ENCODE measurements around the gene KMT5C. TPM values are rescaled to one million over a fixed set of nuclear protein-coding genes. Genes with fewer than 3 reads are reported as not detected.

The KMT5C gene
- total and polyA plus RNA-seq, 2 experiments from 2014 or later = 2.7 to 8.1 TPM

- no peaks in the 10 kb centered on the region for H3K36me3 ChIP-seq (ENCODE audit: low read depth)
- H3K4me1 ChIP-seq (ENCODE audit: insufficient read depth) = no peaks in the 10 kb centered on the region
- DNase-seq = no peak
- H3K4me3 ChIP-seq = no peak overlapping the region
- TF ChIP-seq EZH2phosphoT487 (IDR thresholded peaks at IDR 0.05; ENCODE audit: insufficient read depth, low read depth) (no peak), EZH2 (IDR thresholded peaks at IDR 0.05; ENCODE audit: insufficient read depth, poor library complexity, severe bottlenecking) (no peak)
- no peak overlapping the region for H3K27ac ChIP-seq
- no peak overlapping the region for H2AFZ ChIP-seq
- H3K4me2 ChIP-seq (ENCODE audit: unreplicated experiment) = no peak overlapping the region
- no peaks in the 10 kb centered on the region for H4K20me1 ChIP-seq (ENCODE audit: insufficient read depth)
- H3K9me2 ChIP-seq (ENCODE audit: insufficient read depth) = no peaks in the 10 kb centered on the region
- no peaks in the 10 kb centered on the region for H3K9me3 ChIP-seq (ENCODE audit: low read depth)
- H3F3A ChIP-seq (ENCODE audit: insufficient read depth) = no peaks in the 10 kb centered on the region
- H3K9ac ChIP-seq = no peak overlapping the region
- in situ Hi-C loops (cut with MboI) = no loop called here
- 61 to 63% methylated on average over 14 of the region's 14 CpGs for WGBS, 2 experiments (ENCODE audit: low coverage in 1 of 2, low lambda C conversion rate in 2 of 2, missing lambda C conversion rate in 2 of 2)
- no peaks in the 10 kb centered on the region for H3K27me3 ChIP-seq (replicated peaks; ENCODE audit: insufficient read depth)
- no peaks in the 10 kb centered on the region for H3K79me2 ChIP-seq (ENCODE audit: insufficient read depth)
Measured at GRCh38 chr19:55304980-55305379, 34.7 kb upstream of the KMT5C start.

- Histone ChIP-seq H3K79me2 (ENCODE audit: insufficient read depth) (no peaks in the 10 kb centered on the region), H3K4me3 (no peak overlapping the region), H3K4me1 (ENCODE audit: insufficient read depth) (no peaks in the 10 kb centered on the region), H3F3A (ENCODE audit: insufficient read depth) (no peaks in the 10 kb centered on the region), H3K9me3 (ENCODE audit: low read depth) (no peaks in the 10 kb centered on the region), H3K27me3 (replicated peaks; ENCODE audit: insufficient read depth) (no peaks in the 10 kb centered on the region), H4K20me1 (ENCODE audit: insufficient read depth) (no peaks in the 10 kb centered on the region), H3K4me2 (ENCODE audit: unreplicated experiment) (no peak overlapping the region), H2AFZ (no peak overlapping the region), H3K9ac (no peak overlapping the region), H3K9me2 (ENCODE audit: insufficient read depth) (no peaks in the 10 kb centered on the region), H3K36me3 (ENCODE audit: low read depth) (no peaks in the 10 kb centered on the region), H3K27ac (no peak overlapping the region)
- DNase-seq = peak; percentile 50
- TF ChIP-seq EZH2phosphoT487 (IDR thresholded peaks at IDR 0.05; ENCODE audit: insufficient read depth, low read depth) (no peak), EZH2 (IDR thresholded peaks at IDR 0.05; ENCODE audit: insufficient read depth, poor library complexity, severe bottlenecking) (no peak)
- in situ Hi-C loops (cut with MboI) = no loop called here
- 71 to 74% methylated on average over 9 of the region's 9 CpGs for WGBS, 2 experiments (ENCODE audit: low coverage in 1 of 2, low lambda C conversion rate in 2 of 2, missing lambda C conversion rate in 2 of 2)
Measured at GRCh38 chr19:55305491-55305890, 34.2 kb upstream of the KMT5C start.

- 85 to 90% methylated on average over 17 of the region's 17 CpGs for WGBS, 2 experiments (ENCODE audit: low coverage in 1 of 2, low lambda C conversion rate in 2 of 2, missing lambda C conversion rate in 2 of 2)
Measured at GRCh38 chr19:55305983-55306562, 33.6 kb upstream of the KMT5C start.

GRCh38 chr19:55306712-55307111, 33.0 kb upstream of the KMT5C start:
- Histone ChIP-seq H3K9me3 (ENCODE audit: low read depth) (no peaks in the 10 kb centered on the region), H3K9me2 (ENCODE audit: insufficient read depth) (no peaks in the 10 kb centered on the region), H3K4me2 (ENCODE audit: unreplicated experiment) (no peak overlapping the region), H3K27ac (no peak overlapping the region), H3K27me3 (replicated peaks; ENCODE audit: insufficient read depth) (no peaks in the 10 kb centered on the region), H4K20me1 (ENCODE audit: insufficient read depth) (no peaks in the 10 kb centered on the region), H3K4me1 (ENCODE audit: insufficient read depth) (no peaks in the 10 kb centered on the region), H3F3A (ENCODE audit: insufficient read depth) (no peaks in the 10 kb centered on the region), H3K36me3 (ENCODE audit: low read depth) (no peaks in the 10 kb centered on the region), H3K79me2 (ENCODE audit: insufficient read depth) (no peaks in the 10 kb centered on the region), H3K9ac (no peak overlapping the region), H3K4me3 (no peak overlapping the region), H2AFZ (no peak overlapping the region)
- no peak for DNase-seq
- TF ChIP-seq EZH2 (IDR thresholded peaks at IDR 0.05; ENCODE audit: insufficient read depth, poor library complexity, severe bottlenecking) = no peak
- no peak for TF ChIP-seq EZH2phosphoT487 (IDR thresholded peaks at IDR 0.05; ENCODE audit: insufficient read depth, low read depth)
- in situ Hi-C loops (cut with MboI) = no loop called here
- 75 to 79% methylated on average over 3 of the region's 3 CpGs for WGBS, 2 experiments (ENCODE audit: low coverage in 1 of 2, low lambda C conversion rate in 2 of 2, missing lambda C conversion rate in 2 of 2)

More at GRCh38 chr19:55305983-55306562, 33.6 kb upstream of the KMT5C start:
- Histone ChIP-seq H3K4me2 (ENCODE audit: unreplicated experiment) (no peak overlapping the region), H3K9me2 (ENCODE audit: insufficient read depth) (no peaks in the 10 kb centered on the region), H3K9ac (no peak overlapping the region), H3K27ac (no peak overlapping the region), H3K4me3 (no peak overlapping the region), H4K20me1 (ENCODE audit: insufficient read depth) (no peaks in the 10 kb centered on the region), H3K4me1 (ENCODE audit: insufficient read depth) (no peaks in the 10 kb centered on the region), H3K9me3 (ENCODE audit: low read depth) (no peaks in the 10 kb centered on the region), H3K36me3 (ENCODE audit: low read depth) (no peaks in the 10 kb centered on the region), H3K79me2 (ENCODE audit: insufficient read depth) (no peaks in the 10 kb centered on the region), H3K27me3 (replicated peaks; ENCODE audit: insufficient read depth) (no peaks in the 10 kb centered on the region), H3F3A (ENCODE audit: insufficient read depth) (no peaks in the 10 kb centered on the region), H2AFZ (no peak overlapping the region)
- no peak for DNase-seq
- in situ Hi-C loops (cut with MboI) = no loop called here
- no peak for TF ChIP-seq EZH2phosphoT487 (IDR thresholded peaks at IDR 0.05; ENCODE audit: insufficient read depth, low read depth)

GRCh38 chr19:55308281-55308680, 31.4 kb upstream of the KMT5C start:
- H3K4me2 ChIP-seq (ENCODE audit: unreplicated experiment) = no peak overlapping the region
- TF ChIP-seq EZH2 (IDR thresholded peaks at IDR 0.05; ENCODE audit: insufficient read depth, poor library complexity, severe bottlenecking) (no peak), EZH2phosphoT487 (IDR thresholded peaks at IDR 0.05; ENCODE audit: insufficient read depth, low read depth) (no peak)
- H3K4me3 ChIP-seq = no peak overlapping the region
- WGBS, 2 experiments (ENCODE audit: low coverage in 1 of 2, low lambda C conversion rate in 2 of 2, missing lambda C conversion rate in 2 of 2) = 93 to 95% methylated on average over 10 to 11 of the region's 11 CpGs
- no peaks in the 10 kb centered on the region for H3K79me2 ChIP-seq (ENCODE audit: insufficient read depth)
- DNase-seq = no peak
- no peaks in the 10 kb centered on the region for H3K27me3 ChIP-seq (replicated peaks; ENCODE audit: insufficient read depth)
- H3K9ac ChIP-seq = no peak overlapping the region
- H3K9me3 ChIP-seq (ENCODE audit: low read depth) = no peaks in the 10 kb centered on the region
- in situ Hi-C loops (cut with MboI) = no loop called here
- no peak overlapping the region for H2AFZ ChIP-seq
- no peaks in the 10 kb centered on the region for H3K36me3 ChIP-seq (ENCODE audit: low read depth)
- no peaks in the 10 kb centered on the region for H3K9me2 ChIP-seq (ENCODE audit: insufficient read depth)
- no peaks in the 10 kb centered on the region for H3F3A ChIP-seq (ENCODE audit: insufficient read depth)
- H4K20me1 ChIP-seq (ENCODE audit: insufficient read depth) = no peaks in the 10 kb centered on the region
- no peaks in the 10 kb centered on the region for H3K4me1 ChIP-seq (ENCODE audit: insufficient read depth)
- H3K27ac ChIP-seq = no peak overlapping the region

Data from GM23248 (cell line).